ENCODE results near the gene SLAMF8. TPM values are rescaled to one million over a fixed set of nuclear protein-coding genes. Genes with fewer than 3 reads are reported as not detected.

The SLAMF8 gene
- total RNA-seq, 1 experiment from 2014 or later = not detected

DNA sequence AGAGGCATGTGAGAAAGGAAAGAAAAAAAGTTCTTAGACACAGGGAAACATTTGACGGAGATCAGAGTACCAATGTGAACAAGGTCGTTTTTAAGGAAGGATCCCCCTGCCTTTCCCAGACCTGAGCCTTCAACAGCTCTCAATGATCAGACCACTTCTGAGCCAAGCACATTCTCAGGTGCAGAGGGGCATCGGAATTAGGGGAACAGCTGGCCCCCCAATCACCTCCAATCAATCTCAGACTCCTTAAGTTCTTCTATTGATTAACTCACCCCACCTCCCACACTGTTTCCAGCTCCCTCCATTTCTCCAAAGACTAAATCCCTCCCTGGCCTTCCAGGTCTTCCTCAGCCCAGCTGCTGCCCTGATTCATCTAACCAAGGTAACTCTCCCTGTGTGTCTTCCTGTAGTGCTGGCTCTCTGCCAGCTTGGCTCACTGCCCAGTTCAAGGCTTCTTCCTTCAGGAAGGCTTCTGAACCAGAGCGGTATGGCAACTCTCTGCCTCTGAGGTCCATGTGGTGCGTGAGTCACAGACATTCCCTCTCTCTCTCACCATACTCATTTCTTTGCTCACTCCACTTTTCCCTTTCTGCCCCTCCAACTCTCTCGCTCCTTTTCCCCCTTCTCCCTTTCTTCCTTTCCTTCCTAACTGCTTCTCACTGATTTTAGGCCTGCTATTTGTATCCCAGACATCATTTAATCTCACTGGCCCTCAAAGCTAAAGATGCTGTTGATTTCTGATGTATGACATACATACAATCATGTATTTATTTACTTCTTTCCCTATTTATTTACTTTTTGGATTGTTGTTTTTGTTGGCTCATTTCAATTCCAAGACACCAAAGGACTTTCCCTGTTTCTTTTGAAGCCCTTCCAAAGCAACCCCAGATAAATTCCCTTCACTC, 55.2 kb downstream of the SLAMF8 start (continued):
- TF ChIP-seq, protein P1, sequence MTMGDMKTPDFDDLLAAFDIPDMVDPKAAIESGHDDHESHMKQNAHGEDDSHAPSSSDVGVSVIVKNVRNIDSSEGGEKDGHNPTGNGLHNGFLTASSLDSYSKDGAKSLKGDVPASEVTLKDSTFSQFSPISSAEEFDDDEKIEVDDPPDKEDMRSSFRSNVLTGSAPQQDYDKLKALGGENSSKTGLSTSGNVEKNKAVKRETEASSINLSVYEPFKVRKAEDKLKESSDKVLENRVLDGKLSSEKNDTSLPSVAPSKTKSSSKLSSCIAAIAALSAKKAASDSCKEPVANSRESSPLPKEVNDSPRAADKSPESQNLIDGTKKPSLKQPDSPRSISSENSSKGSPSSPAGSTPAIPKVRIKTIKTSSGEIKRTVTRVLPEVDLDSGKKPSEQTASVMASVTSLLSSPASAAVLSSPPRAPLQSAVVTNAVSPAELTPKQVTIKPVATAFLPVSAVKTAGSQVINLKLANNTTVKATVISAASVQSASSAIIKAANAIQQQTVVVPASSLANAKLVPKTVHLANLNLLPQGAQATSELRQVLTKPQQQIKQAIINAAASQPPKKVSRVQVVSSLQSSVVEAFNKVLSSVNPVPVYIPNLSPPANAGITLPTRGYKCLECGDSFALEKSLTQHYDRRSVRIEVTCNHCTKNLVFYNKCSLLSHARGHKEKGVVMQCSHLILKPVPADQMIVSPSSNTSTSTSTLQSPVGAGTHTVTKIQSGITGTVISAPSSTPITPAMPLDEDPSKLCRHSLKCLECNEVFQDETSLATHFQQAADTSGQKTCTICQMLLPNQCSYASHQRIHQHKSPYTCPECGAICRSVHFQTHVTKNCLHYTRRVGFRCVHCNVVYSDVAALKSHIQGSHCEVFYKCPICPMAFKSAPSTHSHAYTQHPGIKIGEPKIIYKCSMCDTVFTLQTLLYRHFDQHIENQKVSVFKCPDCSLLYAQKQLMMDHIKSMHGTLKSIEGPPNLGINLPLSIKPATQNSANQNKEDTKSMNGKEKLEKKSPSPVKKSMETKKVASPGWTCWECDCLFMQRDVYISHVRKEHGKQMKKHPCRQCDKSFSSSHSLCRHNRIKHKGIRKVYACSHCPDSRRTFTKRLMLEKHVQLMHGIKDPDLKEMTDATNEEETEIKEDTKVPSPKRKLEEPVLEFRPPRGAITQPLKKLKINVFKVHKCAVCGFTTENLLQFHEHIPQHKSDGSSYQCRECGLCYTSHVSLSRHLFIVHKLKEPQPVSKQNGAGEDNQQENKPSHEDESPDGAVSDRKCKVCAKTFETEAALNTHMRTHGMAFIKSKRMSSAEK (CRISPR knock-in tag; IDR thresholded peaks at IDR 0.05; ENCODE audit: borderline replicate concordance) = no peak
- TF ChIP-seq JUN (CRISPR knock-in tag; IDR thresholded peaks at IDR 0.05) (no peak), NFATC4 (CRISPR knock-in tag; IDR thresholded peaks at IDR 0.05) (no peak), SMAD4 (CRISPR knock-in tag; IDR thresholded peaks at IDR 0.05) (no peak), CREM (CRISPR knock-in tag; IDR thresholded peaks at IDR 0.05) (no peak), NFYB (CRISPR knock-in tag; conservative IDR thresholded peaks at IDR 0.05; ENCODE audit: low read depth) (no peak), TP53 (CRISPR knock-in tag; IDR thresholded peaks at IDR 0.05) (no peak), CREB1 (CRISPR knock-in tag; IDR thresholded peaks at IDR 0.05) (no peak)
- TF ChIP-seq, protein P2, sequence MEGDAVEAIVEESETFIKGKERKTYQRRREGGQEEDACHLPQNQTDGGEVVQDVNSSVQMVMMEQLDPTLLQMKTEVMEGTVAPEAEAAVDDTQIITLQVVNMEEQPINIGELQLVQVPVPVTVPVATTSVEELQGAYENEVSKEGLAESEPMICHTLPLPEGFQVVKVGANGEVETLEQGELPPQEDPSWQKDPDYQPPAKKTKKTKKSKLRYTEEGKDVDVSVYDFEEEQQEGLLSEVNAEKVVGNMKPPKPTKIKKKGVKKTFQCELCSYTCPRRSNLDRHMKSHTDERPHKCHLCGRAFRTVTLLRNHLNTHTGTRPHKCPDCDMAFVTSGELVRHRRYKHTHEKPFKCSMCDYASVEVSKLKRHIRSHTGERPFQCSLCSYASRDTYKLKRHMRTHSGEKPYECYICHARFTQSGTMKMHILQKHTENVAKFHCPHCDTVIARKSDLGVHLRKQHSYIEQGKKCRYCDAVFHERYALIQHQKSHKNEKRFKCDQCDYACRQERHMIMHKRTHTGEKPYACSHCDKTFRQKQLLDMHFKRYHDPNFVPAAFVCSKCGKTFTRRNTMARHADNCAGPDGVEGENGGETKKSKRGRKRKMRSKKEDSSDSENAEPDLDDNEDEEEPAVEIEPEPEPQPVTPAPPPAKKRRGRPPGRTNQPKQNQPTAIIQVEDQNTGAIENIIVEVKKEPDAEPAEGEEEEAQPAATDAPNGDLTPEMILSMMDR (IDR thresholded peaks at IDR 0.05) = no peak
- TF ChIP-seq, protein P3, sequence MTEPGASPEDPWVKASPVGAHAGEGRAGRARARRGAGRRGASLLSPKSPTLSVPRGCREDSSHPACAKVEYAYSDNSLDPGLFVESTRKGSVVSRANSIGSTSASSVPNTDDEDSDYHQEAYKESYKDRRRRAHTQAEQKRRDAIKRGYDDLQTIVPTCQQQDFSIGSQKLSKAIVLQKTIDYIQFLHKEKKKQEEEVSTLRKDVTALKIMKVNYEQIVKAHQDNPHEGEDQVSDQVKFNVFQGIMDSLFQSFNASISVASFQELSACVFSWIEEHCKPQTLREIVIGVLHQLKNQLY (CRISPR knock-in tag; IDR thresholded peaks at IDR 0.05) = no peak

DNA sequence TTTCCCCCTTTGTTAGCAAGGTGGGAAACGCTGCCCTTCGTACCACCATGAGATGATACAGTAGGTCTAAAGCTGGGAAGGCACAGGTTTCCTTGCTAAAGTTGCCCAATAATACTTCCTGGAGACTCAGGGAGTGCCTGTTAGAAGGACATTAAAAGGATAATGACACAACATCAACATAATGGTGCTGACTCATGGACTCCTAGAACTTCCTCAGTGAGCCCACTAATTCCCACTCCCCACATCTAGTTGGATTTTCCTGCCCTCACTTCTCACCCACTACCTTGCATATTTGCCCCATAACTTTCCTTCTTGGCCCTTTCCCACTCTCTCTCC, 55.8 kb downstream of the SLAMF8 start:
- no peak for DNase-seq (ENCODE audit: low spot score)
- no peak for ATAC-seq
- no peaks in the 10 kb centered on the region for H3K4me1 Mint-ChIP-seq
- no peaks in the 10 kb centered on the region for H3K9me3 Mint-ChIP-seq
- no peaks in the 10 kb centered on the region for H3K27me3 Mint-ChIP-seq (ENCODE audit: low read depth)
- no peak overlapping the region for H3K4me3 Mint-ChIP-seq
- ChIA-PET POLR2A (no interaction called here), CTCF (interaction anchor here (0.9 to 1.7 kb wide), 3 partner anchors 10 to 84 kb away, joined by 3 to 4 read pairs (median 4); no protein-coding TSS in a partner anchor)
- no peaks in the 10 kb centered on the region for H3K36me3 Mint-ChIP-seq
- TF ChIP-seq, protein P4, sequence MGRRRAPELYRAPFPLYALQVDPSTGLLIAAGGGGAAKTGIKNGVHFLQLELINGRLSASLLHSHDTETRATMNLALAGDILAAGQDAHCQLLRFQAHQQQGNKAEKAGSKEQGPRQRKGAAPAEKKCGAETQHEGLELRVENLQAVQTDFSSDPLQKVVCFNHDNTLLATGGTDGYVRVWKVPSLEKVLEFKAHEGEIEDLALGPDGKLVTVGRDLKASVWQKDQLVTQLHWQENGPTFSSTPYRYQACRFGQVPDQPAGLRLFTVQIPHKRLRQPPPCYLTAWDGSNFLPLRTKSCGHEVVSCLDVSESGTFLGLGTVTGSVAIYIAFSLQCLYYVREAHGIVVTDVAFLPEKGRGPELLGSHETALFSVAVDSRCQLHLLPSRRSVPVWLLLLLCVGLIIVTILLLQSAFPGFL (CRISPR knock-in tag; IDR thresholded peaks at IDR 0.05; ENCODE audit: borderline replicate concordance) = no peak
- TF ChIP-seq CREB1 (CRISPR knock-in tag; IDR thresholded peaks at IDR 0.05) (no peak), TP53 (CRISPR knock-in tag; IDR thresholded peaks at IDR 0.05) (no peak)
- TF ChIP-seq, protein P5, sequence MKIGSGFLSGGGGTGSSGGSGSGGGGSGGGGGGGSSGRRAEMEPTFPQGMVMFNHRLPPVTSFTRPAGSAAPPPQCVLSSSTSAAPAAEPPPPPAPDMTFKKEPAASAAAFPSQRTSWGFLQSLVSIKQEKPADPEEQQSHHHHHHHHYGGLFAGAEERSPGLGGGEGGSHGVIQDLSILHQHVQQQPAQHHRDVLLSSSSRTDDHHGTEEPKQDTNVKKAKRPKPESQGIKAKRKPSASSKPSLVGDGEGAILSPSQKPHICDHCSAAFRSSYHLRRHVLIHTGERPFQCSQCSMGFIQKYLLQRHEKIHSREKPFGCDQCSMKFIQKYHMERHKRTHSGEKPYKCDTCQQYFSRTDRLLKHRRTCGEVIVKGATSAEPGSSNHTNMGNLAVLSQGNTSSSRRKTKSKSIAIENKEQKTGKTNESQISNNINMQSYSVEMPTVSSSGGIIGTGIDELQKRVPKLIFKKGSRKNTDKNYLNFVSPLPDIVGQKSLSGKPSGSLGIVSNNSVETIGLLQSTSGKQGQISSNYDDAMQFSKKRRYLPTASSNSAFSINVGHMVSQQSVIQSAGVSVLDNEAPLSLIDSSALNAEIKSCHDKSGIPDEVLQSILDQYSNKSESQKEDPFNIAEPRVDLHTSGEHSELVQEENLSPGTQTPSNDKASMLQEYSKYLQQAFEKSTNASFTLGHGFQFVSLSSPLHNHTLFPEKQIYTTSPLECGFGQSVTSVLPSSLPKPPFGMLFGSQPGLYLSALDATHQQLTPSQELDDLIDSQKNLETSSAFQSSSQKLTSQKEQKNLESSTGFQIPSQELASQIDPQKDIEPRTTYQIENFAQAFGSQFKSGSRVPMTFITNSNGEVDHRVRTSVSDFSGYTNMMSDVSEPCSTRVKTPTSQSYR (CRISPR knock-in tag; IDR thresholded peaks at IDR 0.05) = no peak
- TF ChIP-seq, protein P6, sequence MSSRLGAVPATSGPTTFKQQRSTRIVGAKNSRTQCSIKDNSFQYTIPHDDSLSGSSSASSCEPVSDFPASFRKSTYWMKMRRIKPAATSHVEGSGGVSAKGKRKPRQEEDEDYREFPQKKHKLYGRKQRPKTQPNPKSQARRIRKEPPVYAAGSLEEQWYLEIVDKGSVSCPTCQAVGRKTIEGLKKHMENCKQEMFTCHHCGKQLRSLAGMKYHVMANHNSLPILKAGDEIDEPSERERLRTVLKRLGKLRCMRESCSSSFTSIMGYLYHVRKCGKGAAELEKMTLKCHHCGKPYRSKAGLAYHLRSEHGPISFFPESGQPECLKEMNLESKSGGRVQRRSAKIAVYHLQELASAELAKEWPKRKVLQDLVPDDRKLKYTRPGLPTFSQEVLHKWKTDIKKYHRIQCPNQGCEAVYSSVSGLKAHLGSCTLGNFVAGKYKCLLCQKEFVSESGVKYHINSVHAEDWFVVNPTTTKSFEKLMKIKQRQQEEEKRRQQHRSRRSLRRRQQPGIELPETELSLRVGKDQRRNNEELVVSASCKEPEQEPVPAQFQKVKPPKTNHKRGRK (CRISPR knock-in tag; IDR thresholded peaks at IDR 0.05; ENCODE audit: borderline replicate concordance) = no peak
- TF ChIP-seq, protein P7, sequence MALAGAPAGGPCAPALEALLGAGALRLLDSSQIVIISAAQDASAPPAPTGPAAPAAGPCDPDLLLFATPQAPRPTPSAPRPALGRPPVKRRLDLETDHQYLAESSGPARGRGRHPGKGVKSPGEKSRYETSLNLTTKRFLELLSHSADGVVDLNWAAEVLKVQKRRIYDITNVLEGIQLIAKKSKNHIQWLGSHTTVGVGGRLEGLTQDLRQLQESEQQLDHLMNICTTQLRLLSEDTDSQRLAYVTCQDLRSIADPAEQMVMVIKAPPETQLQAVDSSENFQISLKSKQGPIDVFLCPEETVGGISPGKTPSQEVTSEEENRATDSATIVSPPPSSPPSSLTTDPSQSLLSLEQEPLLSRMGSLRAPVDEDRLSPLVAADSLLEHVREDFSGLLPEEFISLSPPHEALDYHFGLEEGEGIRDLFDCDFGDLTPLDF (CRISPR knock-in tag; IDR thresholded peaks at IDR 0.05) = no peak
- TF ChIP-seq, protein P8, sequence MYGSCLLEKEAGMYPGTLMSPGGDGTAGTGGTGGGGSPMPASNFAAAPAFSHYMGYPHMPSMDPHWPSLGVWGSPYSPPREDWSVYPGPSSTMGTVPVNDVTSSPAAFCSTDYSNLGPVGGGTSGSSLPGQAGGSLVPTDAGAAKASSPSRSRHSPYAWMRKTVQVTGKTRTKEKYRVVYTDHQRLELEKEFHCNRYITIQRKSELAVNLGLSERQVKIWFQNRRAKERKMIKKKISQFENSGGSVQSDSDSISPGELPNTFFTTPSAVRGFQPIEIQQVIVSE (CRISPR knock-in tag; IDR thresholded peaks at IDR 0.05; ENCODE audit: borderline replicate concordance) = no peak
- no peak overlapping the region for H3K27ac Mint-ChIP-seq
